SHP77 treated with DMSO at 0.1 percent for 48 hours (cell line): Measurements from ENCODE around the gene LSM5.

Experiments used
- DNase-seq: peaks from one replicate; lab custom pipeline; 2025; lab: John Stamatoyannopoulos, UW

LSM5 gene

GRCh38 chr7:32490127-32490796 is at the start of gene LSM5:
Gene LSM5, minus strand, starts transcription at chr7:32490380. Its CDS starts 15 bp downstream, at chr7:32490365.
- DNase-seq: peak; percentile 85

DNA sequence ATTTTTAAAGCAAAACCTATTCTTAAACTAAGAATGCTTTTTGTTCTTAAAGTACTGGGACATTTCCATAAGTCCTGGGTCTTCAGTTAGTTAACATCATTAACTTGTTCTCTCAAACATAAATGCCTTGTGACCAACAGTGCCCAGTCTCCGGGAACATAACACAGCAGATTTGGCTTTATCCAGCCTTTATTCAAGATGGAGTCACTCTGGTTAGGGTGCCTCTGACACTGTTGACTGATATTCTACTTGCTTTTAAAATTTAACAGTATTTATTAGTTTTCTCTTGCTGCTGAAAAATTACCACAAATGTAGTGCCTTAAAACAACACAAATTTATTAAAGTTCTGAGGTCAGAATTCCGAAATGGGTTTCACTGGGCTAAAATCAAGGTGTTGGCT is 49.2 kb upstream of the LSM5 start:
- DNase-seq: no peak

- no peak for DNase-seq
These were observed 47.6 kb upstream of the LSM5 start for GRCh38 chr7:32537760-32538159.

- no peak for DNase-seq
These were observed 46.4 kb upstream of the LSM5 start for GRCh38 chr7:32536585-32536984.

- no peak for DNase-seq
These were observed 45.8 kb upstream of the LSM5 start for GRCh38 chr7:32536016-32536415.

DNA sequence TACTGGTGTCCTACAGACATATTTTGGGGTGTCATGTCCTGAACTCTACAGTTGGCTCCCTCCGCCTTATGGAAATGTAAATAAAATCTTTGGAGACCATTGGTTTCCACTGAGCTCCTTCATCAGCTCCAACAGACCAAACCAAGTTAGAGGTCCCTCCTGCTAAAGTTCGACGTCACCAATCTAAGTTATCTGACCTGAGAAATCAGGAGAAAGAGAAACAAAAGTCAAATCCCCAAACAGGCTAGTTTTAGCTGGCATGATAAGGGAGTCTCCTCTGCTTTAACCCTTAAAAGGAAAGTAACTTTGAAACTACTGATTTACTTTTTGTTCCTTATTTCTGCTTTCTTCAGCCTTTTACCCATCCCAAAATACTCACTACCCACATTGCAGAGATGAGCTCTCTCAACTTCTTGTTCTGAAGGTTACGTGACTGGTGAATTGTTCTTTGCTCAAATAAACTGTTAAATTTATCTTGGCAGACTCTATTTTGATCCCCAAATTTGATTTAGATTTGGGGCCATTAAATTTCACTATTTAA is 45.1 kb upstream of the LSM5 start:
- DNase-seq: no peak

DNA sequence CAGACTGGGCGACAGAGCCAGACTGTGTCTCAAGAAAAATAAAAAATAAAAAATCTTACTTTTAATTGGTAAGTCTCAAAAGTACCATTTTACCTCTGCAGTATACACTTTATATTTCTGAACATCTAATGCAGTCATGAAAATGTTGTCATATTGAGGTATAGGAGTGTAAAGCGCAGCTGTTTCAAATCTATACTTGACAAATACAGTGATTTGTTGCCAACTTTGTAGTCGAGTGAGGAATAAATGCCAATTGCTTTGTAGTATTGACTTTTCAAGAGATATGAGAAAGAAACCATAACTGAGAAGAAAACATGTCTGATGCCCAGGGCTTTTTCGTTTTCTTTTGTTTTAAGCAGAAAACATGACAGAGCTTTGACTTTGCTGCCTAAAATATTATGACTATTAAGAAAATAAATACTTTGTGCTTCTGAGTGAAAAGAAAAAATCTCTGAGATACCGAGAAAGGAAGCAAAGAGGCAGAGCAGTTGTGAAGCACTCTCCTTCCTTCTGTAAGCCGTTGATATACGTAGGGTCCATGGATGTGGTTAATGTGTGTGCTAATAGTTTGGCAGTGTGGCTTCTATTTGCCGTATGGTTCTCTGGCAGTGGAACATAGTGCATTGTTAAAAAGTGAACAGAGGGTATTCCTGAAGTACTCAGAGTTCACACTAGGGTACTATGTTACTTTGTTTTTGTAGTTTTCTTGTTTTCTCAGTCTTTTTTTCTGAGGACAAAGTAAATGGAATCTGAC is 43.3 kb upstream of the LSM5 start:
- no peak for DNase-seq

DNA sequence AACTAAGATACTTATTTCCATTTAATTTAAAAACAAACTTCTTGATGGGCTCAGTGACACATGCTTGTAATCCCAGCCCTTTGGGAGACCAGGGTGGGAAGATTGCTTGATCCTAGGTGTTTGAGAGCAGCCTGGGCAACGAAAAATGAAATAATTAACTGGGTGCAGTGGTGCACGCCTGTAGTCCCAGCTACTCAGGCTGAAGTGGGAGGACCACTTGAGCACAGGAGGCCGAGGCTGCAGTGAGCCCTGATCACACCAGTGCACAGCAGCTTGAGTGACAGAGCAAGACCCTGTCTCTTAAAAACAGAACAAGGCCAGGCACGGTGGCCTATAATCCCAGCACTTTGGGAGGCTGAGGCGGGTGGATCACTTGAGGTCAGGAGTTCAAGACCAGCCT is 42.5 kb upstream of the LSM5 start:
- no peak for DNase-seq

DNA sequence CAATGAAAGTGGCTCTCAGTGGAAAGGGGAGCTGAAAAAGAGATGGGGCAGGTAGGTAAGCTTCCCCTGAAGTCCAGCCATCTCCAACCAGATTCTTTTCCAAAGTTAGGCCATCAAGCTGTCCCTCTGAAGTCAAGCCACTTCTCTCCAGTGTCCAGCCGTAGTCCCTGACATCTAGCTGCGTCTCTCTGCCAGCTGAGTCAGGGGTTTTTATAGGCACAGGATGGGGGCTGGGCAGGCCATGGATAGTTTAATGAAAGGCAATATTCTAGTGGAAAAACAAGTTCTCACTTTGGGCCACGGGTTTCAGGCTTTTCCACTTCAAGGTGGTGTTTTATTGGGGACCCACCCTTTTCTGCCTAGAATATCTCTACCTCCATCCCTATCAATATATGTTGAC is 41.9 kb upstream of the LSM5 start:
- DNase-seq: no peak

DNA sequence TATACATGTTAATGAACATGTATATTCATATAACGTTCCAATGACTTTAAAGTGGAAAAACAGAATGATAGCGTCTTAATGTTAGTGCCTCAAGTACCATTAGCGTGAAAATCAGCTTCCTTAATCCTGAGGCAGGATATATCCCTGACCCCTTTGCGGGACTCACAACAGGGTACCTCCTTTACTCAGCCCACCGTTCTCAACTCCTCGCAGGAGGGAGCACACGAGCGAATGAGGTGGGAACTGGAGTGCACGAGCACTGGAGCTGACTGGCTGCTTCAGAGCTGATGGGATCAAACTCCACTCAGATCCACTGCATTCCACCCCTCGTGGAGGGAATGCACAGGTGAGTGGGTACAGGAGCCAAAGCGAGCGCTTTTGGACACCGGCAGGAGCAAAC is 41.2 kb upstream of the LSM5 start:
- no peak for DNase-seq

DNA sequence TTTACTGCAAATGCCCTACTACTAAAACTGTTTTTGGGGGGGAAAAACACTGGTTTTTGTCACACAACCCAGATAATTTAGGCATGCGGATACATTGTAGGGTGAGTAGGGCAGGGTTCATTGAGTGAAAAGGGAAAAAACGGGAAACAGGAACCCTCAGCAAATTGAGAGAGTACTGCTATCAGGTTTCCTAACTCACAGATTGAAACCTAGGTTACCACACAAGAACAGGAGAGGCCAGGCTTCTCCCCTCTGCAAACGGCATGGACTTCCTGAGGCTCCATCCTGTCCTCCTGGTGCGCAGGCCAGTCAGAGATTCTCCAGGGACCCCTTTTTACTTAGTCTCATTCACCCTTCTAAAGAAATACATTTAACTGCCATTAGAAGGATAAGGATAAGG is 35.7 kb upstream of the LSM5 start:
- DNase-seq: no peak

- no peak for DNase-seq
These were observed 34.5 kb upstream of the LSM5 start for GRCh38 chr7:32524631-32525030.

DNA sequence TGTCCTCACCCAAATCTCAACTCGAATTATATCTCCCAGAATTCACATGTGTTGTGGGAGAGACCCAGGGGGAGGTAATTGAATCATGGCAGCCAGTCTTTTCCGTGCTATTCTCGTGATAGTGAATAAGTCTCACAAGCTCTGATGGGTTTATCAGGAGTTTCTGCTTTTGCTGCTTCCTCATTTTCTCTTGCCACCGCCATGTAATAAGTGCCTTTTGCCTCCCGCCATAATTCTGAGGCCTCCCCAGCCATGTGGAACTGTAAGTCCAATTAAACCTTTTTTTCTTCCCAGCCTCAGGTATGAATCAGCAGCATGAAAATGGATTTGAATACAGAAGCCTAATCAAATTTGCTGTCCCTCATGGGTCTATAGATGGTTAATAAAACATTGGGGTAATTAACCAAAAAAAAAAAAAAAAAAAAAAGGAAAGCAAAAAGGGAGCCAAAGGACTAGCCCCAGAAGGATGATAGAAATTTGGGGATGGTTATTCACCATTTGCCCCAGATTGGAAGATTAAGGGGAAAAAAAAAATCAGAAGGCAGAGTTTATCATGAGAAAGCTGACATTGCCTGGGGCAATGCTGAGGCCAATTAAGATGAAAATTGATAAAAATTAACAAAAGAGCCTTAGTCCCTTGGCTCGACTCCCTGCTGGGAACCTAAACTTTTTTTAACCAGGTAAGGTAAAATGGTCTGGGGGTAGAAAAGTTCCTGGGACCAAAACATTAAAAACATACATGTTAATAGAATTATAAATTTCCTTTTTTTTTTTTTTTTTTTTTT is 32.8 kb upstream of the LSM5 start:
- no peak for DNase-seq

GRCh38 chr7:32519763-32520162 is 29.6 kb upstream of the LSM5 start:
- DNase-seq: no peak

GRCh38 chr7:32518534-32519140 is 28.5 kb upstream of the LSM5 start:
- peak; percentile 31 for DNase-seq

DNA sequence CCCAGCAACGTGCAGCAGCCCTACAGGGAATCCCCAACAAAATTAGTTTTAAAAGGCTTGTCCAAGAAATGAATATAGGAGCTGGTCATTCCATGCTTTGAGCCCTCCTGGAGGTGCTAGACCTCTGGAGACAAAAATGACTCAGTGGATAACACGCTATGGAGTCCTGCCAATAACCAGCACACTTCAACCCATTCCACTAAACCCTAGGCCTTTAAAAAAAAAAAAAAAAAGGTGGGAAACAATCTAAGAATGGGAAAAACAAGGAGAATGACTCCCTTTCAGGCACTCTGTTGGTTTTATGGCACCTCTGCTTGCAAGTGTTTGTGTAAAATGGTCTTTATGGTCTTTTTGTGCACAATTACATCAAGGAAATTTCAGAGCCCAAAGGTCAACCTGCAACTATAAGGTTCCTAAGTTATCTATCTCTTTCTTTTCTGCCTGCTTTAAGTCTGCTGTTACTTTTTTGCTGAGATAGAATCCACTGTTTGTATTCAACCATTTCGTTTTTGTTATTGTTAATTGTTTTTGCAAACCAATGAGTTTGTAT is 26.4 kb upstream of the LSM5 start:
- DNase-seq: no peak

- no peak for DNase-seq
These were observed 25.8 kb upstream of the LSM5 start for GRCh38 chr7:32515890-32516550.

GRCh38 chr7:32513210-32513609 is 23.0 kb upstream of the LSM5 start:
- no peak for DNase-seq

DNA sequence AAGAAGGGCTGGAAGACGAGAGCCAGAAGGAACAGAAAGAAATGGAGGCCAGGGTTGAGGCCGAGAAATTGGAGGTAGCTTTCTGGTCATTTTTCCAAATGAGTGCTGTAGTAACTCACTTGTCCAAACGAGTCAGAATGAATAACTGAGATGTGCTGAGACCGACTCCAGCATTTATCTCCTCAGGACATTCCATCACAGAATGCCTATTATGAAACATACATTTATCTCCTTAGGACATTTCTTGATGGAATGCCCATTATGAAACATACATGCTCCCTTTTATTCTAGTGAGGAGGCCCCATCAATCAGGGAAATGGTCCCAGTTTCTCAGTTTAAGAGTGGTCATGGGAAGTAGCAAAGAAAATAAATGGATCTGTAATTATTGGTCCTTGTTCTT is 21.6 kb upstream of the LSM5 start:
- DNase-seq: no peak

DNA sequence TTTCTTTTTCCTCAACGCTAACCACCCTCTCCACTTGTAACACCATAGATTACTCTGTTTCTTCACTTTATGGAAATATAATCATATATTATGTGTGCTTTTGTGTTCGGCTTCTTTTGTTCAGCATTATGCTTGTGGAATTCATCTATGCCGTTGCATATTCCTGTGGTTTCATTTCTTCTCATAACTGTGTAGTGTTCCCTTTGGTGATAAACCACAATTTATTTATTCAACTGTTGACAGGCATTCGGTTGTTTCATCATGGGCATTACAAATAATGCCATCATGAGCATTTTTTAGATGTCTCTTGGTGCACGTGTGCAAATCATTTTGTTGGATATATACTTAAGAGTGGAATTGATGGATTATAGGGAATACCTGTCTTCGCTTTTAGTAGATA is 17.2 kb upstream of the LSM5 start:
- DNase-seq: no peak

GRCh38 chr7:32506266-32507054 is 16.3 kb upstream of the LSM5 start:
- no peak for DNase-seq
